Immature natural killer cell (primary cell): ENCODE data around the gene RAB6A. TPM values are rescaled to one million over a fixed set of nuclear protein-coding genes. Genes with fewer than 3 reads are reported as not detected.

ENCODE experiments used
- DNase-seq, 3 donors: peaks; one replicate each; pipeline ENCODE4 v3.0.0; 2022; ENCODE audit warnings: mixed read lengths in 1 of 3
- H3K27ac Mint-ChIP-seq, 6 donors: one replicate each; pipeline ENCODE4 v1.8.0; 2020; ENCODE audit warnings: mixed read lengths in 6 of 6, mild to moderate bottlenecking in 5 of 6, inconsistent platforms in 4 of 6, moderate library complexity in 3 of 6
- H3K27me3 Mint-ChIP-seq, 3 donors: one replicate each; pipeline ENCODE4 v1.8.0; 2020 to 2021; ENCODE audit warnings: low read depth in 3 of 3, mild to moderate bottlenecking in 3 of 3, mixed read lengths in 3 of 3, moderate library complexity in 3 of 3, inconsistent platforms in 1 of 3
- H3K36me3 Mint-ChIP-seq, 3 donors: one replicate each; pipeline ENCODE4 v1.8.0; 2020; ENCODE audit warnings: mixed read lengths in 3 of 3, inconsistent platforms in 2 of 3, mild to moderate bottlenecking in 2 of 3
- H3K4me1 Mint-ChIP-seq, 2 donors: one replicate each; pipeline ENCODE4 v1.8.0; 2020; ENCODE audit warnings: inconsistent platforms in 2 of 2, mild to moderate bottlenecking in 2 of 2, mixed read lengths in 2 of 2, moderate library complexity in 1 of 2
- H3K4me3 Mint-ChIP-seq, 5 donors: one replicate each; pipeline ENCODE4 v1.8.0; 2020; ENCODE audit warnings: mild to moderate bottlenecking in 5 of 5, mixed read lengths in 5 of 5, inconsistent platforms in 3 of 5, moderate library complexity in 3 of 5
- H3K9me3 Mint-ChIP-seq, 6 donors: one replicate each; pipeline ENCODE4 v1.8.0; 2020; ENCODE audit warnings: mild to moderate bottlenecking in 6 of 6, mixed read lengths in 6 of 6, inconsistent platforms in 4 of 6, moderate library complexity in 3 of 6
- polyA plus RNA-seq, 3 donors: library from polyadenylated mRNA; unstranded; fragments of 300-500 nt; fragmentation: Illumina TruSeq; gene quantifications; one replicate each; pipeline ENCODE4 v1.2.3, GENCODE V29; 2021

The RAB6A gene
- polyA plus RNA-seq, result 100 to 1,000 TPM; 127 to 162 (median 131) TPM

GRCh38 chr11:73760679-73761402 is at the start of gene RAB6A:
TSS of gene RAB6A (minus strand) at chr11:73761074. CDS start at chr11:73760635, 439 bp downstream.
- Mint-ChIP-seq H3K4me3 (peak within 1 kb of the TSS; percentile 88 to 94 (median 93)), H3K27me3 (peaks cover 0 to 7% (median 3%) of the 10 kb centered on the region in 3 donors), H3K9me3 (no peaks in the 10 kb centered on the region), H3K27ac (peak within 1 kb of the TSS; percentile 84 to 97 (median 92)), H3K4me1 (peaks cover 28 to 32% of the 10 kb centered on the region in 2 donors), H3K36me3 (no peaks in the 10 kb centered on the region)
- peak; percentile 99 to 100 (median 100) for DNase-seq

- Mint-ChIP-seq H3K27ac (peak overlapping the region in 1 of 6 donors; percentile 22), H3K27me3 (no peaks in the 10 kb centered on the region), H3K9me3 (no peaks in the 10 kb centered on the region), H3K36me3 (peaks cover 5 to 23% (median 17%) of the 10 kb centered on the region in 3 donors), H3K4me3 (no peak overlapping the region), H3K4me1 (no peaks in the 10 kb centered on the region)
- no peak for DNase-seq
Measured at GRCh38 chr11:73810637-73811036, 49.8 kb upstream of the RAB6A start.

- H3K4me3 Mint-ChIP-seq, result no peak overlapping the region
Measured at GRCh38 chr11:73808052-73808451, 47.2 kb upstream of the RAB6A start.

GRCh38 chr11:73804712-73805111 is 43.8 kb upstream of the RAB6A start:
- Mint-ChIP-seq H3K4me3 (no peak overlapping the region), H3K36me3 (peaks cover 5 to 19% (median 17%) of the 10 kb centered on the region in 3 donors), H3K9me3 (no peaks in the 10 kb centered on the region), H3K27ac (no peak overlapping the region), H3K27me3 (peaks cover 0 to 2% (median 0%) of the 10 kb centered on the region in 3 donors), H3K4me1 (peaks cover 0 to under 1% of the 10 kb centered on the region in 2 donors)
- DNase-seq, result no peak

More at GRCh38 chr11:73808052-73808451, 47.2 kb upstream of the RAB6A start:
- Mint-ChIP-seq H3K9me3 (no peaks in the 10 kb centered on the region), H3K27ac (no peak overlapping the region), H3K36me3 (peaks cover 5 to 23% (median 17%) of the 10 kb centered on the region in 3 donors), H3K4me1 (no peaks in the 10 kb centered on the region), H3K27me3 (no peaks in the 10 kb centered on the region)
- DNase-seq, result no peak

- Mint-ChIP-seq H3K4me3 (no peak overlapping the region), H3K9me3 (no peaks in the 10 kb centered on the region), H3K27ac (peak overlapping the region in 1 of 6 donors; percentile 1), H3K4me1 (peaks cover 0 to 7% of the 10 kb centered on the region in 2 donors), H3K27me3 (peaks cover 0 to 2% (median 0%) of the 10 kb centered on the region in 3 donors), H3K36me3 (peaks cover 4 to 5% (median 4%) of the 10 kb centered on the region in 3 donors)
- no peak for DNase-seq
Measured at GRCh38 chr11:73801136-73801535, 40.3 kb upstream of the RAB6A start.

GRCh38 chr11:73800276-73800806 is 39.5 kb upstream of the RAB6A start:
- Mint-ChIP-seq H3K4me3 (no peak overlapping the region), H3K27ac (no peak overlapping the region), H3K27me3 (peaks cover 0 to 2% (median 0%) of the 10 kb centered on the region in 3 donors), H3K4me1 (peaks cover 0 to 7% of the 10 kb centered on the region in 2 donors), H3K9me3 (no peaks in the 10 kb centered on the region), H3K36me3 (no peaks in the 10 kb centered on the region)
- DNase-seq, result no peak

- Mint-ChIP-seq H3K4me1 (peaks cover 0 to 7% of the 10 kb centered on the region in 2 donors), H3K9me3 (no peaks in the 10 kb centered on the region), H3K27me3 (peaks cover 0 to under 1% (median 0%) of the 10 kb centered on the region in 3 donors), H3K27ac (peak overlapping the region in 1 of 6 donors; percentile 36), H3K36me3 (peaks cover 0 to 4% (median 3%) of the 10 kb centered on the region in 3 donors), H3K4me3 (no peak overlapping the region)
- DNase-seq, result no peak
Measured at GRCh38 chr11:73797457-73797856, 36.6 kb upstream of the RAB6A start.

- H3K36me3 Mint-ChIP-seq, result peaks cover 0 to 4% (median 3%) of the 10 kb centered on the region in 3 donors
- no peak overlapping the region for H3K27ac Mint-ChIP-seq
- no peak for DNase-seq
- H3K4me1 Mint-ChIP-seq, result peaks cover 0 to 7% of the 10 kb centered on the region in 2 donors
- no peaks in the 10 kb centered on the region for H3K27me3 Mint-ChIP-seq
- no peak overlapping the region for H3K4me3 Mint-ChIP-seq
- no peaks in the 10 kb centered on the region for H3K9me3 Mint-ChIP-seq
Measured at GRCh38 chr11:73795925-73796632, 35.2 kb upstream of the RAB6A start.

GRCh38 chr11:73792584-73792983 is 31.7 kb upstream of the RAB6A start:
- DNase-seq, result no peak
- no peak overlapping the region for H3K27ac Mint-ChIP-seq
- peaks cover 20 to 21% of the 10 kb centered on the region in 2 donors for H3K4me1 Mint-ChIP-seq
- no peaks in the 10 kb centered on the region for H3K9me3 Mint-ChIP-seq
- H3K36me3 Mint-ChIP-seq, result peaks cover 0 to 4% (median 3%) of the 10 kb centered on the region in 3 donors
- no peak overlapping the region for H3K4me3 Mint-ChIP-seq
- H3K27me3 Mint-ChIP-seq, result peaks cover 2 to 4% (median 3%) of the 10 kb centered on the region in 3 donors

- H3K36me3 Mint-ChIP-seq, result peaks cover 0 to 7% (median 3%) of the 10 kb centered on the region in 3 donors
- H3K27ac Mint-ChIP-seq, result peak overlapping the region in 5 of 6 donors; percentile 53 to 97 (median 69)
- DNase-seq, result no peak
- H3K27me3 Mint-ChIP-seq, result peaks cover 4% of the 10 kb centered on the region in 3 donors
- H3K9me3 Mint-ChIP-seq, result no peaks in the 10 kb centered on the region
- peaks cover 24 to 26% of the 10 kb centered on the region in 2 donors for H3K4me1 Mint-ChIP-seq
- peak overlapping the region; percentile 98 to 100 (median 99) for H3K4me3 Mint-ChIP-seq
Measured at GRCh38 chr11:73789279-73789670, 28.4 kb upstream of the RAB6A start.

GRCh38 chr11:73787643-73788558 is 27.0 kb upstream of the RAB6A start, which contains the start of gene MRPL48:
TSS of gene MRPL48 (plus strand) at chr11:73787874. CDS start at chr11:73787972, 98 bp downstream.
- Mint-ChIP-seq H3K27ac (peak within 1 kb of the TSS; percentile 91 to 99 (median 98)), H3K4me3 (peak within 1 kb of the TSS; percentile 98 to 100 (median 99)), H3K36me3 (peaks cover 0 to 3% (median 0%) of the 10 kb centered on the region in 3 donors), H3K4me1 (peaks cover 24 to 26% of the 10 kb centered on the region in 2 donors), H3K9me3 (no peaks in the 10 kb centered on the region), H3K27me3 (peaks cover 4% of the 10 kb centered on the region in 3 donors)
- DNase-seq, result peak; percentile 85 to 89 (median 87)

- Mint-ChIP-seq H3K27ac (peak overlapping the region; percentile 91 to 99 (median 98)), H3K4me1 (peaks cover 24 to 26% of the 10 kb centered on the region in 2 donors), H3K9me3 (no peaks in the 10 kb centered on the region), H3K36me3 (peaks cover 0 to 3% (median 0%) of the 10 kb centered on the region in 3 donors), H3K27me3 (peaks cover 4% of the 10 kb centered on the region in 3 donors), H3K4me3 (peak overlapping the region; percentile 98 to 100 (median 99))
- no peak for DNase-seq
Measured at GRCh38 chr11:73787051-73787642, 26.3 kb upstream of the RAB6A start.
